Keratinocyte (primary cell): ENCODE measurements around the gene PCSK2.

Experiments
- CTCF ChIP-seq, 3 experiments: IDR thresholded peaks in 1 of 3; conservative IDR thresholded peaks in 1 of 3; optimal IDR thresholded peaks in 1 of 3; 2 replicates in 2 of 3; 3 replicates in 1 of 3; pipeline versions ENCODE3 to v1.5.1; 2011; ENCODE audit warnings: low read length in 3 of 3, mild to moderate bottlenecking in 3 of 3, moderate library complexity in 2 of 3, control low read depth in 1 of 3, inconsistent platforms in 1 of 3; ENCODE audit not compliant: insufficient read depth in 2 of 3; ENCODE audit errors: extremely low read depth in 1 of 3
- EZH2 ChIP-seq: IDR thresholded peaks from one replicate; pipeline ENCODE4 v1.6.1; 2012; ENCODE audit warnings: inconsistent platforms, mild to moderate bottlenecking, low read length, moderate library complexity

- TF ChIP-seq CTCF (optimal IDR thresholded peaks at IDR 0.05 in 1 of 3, IDR thresholded peaks at IDR 0.05 in 1 of 3, conservative IDR thresholded peaks at IDR 0.05 in 1 of 3; ENCODE audit: extremely low read depth in 1 of 3, insufficient read depth in 2 of 3, low read length in 3 of 3): no peak
- no peak for TF ChIP-seq EZH2
Measured at GRCh38 chr20:17470973-17471372, 244.1 kb downstream of the PCSK2 start.
